ENCODE data around the gene ABCG8.

The ABCG8 gene

GRCh38 chr2:43826305-43827250 lies 12.2 kb upstream of the ABCG8 start:
- DNase-seq, result no peak

DNA sequence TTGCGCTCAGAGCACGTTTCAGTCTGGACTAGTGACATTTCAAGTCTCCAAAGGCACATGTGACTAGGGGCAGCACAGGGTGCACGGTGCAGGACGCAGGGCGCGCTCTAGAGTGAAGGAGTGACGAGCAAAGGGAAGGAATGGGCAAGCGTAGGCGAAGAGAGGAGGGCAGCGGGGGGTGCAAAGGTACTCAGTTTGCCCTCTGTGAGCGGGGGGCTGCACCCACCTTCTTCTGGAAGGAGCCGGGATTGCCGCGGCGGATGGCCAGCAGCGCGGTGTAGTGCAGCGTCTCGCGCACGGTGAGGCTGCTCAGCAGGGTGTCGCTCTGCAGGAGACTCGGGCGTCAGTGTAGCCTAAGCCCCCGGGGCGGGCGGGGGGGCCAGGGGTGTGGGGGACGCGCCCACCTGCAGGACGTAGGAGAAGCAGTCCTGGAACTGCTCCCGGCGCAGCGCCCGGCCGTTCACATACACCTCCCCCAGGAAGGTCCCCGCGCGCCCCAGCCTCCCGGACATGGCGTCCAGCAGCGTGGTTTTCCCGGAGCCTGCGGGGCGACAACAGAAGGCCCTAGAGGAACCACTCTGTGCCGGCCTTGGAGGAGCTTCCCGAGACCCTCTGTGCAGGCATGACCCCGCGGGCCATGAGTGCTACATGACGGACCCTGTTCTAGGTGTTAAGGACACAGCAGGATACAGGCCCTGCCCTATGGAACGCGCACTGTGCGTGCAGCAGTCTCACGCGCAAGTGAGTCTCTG lies 7.1 kb upstream of the ABCG8 start:
- no peak for DNase-seq

GRCh38 chr2:43832457-43832856 lies 6.3 kb upstream of the ABCG8 start:
- DNase-seq, result no peak

DNA sequence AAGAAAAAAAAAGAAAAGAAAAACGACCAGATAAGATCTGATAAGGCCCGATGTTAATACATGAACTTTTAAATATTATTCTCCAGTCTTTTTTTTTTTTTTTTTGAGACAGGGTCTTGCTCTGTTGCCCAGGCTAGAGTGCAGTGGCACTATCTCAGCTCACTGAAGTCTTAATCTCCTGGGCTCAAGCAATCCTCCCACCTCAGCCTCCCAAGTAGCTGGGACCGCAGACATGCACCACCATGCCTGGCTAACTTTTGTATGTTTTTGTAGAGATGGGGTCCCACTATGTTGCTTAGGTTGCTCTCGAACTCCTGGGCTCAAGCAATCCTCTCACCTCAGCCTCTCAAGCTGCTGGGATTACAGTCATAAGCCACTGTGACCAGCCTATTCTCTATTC lies 1.7 kb upstream of the ABCG8 start:
- DNase-seq, result no peak

DNA sequence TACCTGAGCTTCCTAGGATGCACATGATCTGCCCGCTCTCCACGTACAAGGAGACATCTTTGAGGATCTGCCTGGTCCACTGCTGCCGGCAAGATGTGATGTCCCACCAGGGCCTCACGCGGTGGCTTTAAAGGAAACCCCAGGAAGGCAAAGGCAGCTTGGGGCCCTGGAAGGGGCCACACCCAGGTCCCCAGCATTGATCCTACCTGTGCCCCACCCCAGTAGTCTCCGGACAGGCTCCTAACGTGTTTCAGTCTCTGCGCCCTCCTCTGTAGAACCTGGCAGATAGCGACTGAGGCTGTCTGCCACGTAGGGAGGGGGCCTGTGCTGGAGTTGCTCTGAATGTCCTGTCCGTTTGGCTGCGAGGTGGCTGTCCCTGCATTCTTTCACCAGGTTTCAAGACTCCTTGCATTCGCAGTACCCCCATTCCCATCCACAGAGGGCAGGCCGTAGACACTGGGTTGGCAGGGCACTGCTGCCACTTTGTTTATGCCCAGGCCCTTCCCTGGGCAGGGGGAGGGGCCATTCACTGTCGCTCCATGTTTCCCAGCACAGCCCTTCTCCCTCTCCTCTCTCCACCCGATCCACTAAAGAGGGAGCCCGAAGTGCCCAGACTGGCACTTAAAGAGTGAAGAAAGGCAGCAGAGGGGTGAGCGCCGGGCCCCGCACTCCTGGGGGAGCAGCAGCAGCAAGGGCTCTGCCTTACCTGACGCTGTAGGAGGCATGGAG lies 776 bp upstream of the ABCG8 start:
- DNase-seq, result no peak

DNA sequence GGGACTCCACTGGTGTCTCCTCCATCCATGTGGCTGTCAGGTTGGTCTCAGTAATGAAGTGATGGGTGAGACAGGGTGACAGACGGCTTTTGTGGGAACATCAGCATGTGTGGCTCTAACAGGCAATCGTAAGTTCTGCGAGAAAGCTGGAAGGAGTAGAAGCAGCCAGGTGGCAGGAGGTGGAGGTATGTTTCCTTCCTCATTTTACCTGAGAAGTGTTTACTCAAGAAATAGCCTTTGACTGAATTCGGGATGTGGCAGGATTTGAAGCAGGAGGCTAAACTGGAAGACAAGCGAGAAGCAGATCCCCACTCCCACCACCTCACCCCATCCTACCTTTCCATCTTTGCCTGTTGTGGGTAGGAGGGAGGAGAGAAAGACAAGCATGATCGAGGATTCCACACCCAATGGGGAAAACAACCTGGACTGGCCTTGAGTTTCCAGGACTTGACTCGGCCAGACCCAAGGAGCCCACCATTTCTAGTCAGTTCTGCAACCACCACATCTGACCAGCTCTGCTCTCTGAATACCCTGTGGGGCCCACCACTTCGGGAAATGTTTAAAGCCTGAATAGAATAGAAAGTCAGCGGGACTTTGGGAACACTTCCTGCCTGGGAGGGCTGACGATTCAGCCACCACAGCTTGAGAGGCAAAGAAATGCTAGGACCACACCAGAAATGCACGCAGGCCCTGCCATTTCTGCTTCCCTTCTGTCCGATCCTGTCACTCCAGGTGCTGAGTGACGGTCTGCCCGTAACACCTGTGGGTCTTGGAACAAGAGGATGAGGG lies 1.2 kb downstream of the ABCG8 start:
- no peak for DNase-seq

DNA sequence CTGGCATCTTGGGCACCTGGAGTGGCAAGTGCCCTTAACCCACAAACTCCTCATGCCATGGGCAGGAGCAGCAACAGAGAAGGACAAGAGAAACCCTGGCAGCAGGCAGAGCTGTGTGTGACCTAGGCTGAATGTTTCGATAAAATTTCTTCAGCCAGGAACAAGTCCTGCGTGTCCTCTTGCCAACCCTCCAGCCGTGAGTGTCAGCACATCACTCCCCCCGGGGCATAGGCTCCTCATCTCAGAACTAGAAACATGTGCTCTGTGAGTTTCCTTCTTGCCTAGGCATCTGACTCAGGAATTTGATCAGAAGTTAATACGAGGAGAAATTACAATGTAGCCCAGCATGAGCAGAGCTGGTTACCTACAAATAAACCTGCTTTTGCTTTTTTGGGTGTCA lies 2.2 kb downstream of the ABCG8 start:
- DNase-seq, result no peak

- DNase-seq, result no peak
These were observed 3.4 kb downstream of the ABCG8 start for GRCh38 chr2:43841949-43842865.

GRCh38 chr2:43842866-43843226 lies 4.1 kb downstream of the ABCG8 start:
- no peak for DNase-seq

DNA sequence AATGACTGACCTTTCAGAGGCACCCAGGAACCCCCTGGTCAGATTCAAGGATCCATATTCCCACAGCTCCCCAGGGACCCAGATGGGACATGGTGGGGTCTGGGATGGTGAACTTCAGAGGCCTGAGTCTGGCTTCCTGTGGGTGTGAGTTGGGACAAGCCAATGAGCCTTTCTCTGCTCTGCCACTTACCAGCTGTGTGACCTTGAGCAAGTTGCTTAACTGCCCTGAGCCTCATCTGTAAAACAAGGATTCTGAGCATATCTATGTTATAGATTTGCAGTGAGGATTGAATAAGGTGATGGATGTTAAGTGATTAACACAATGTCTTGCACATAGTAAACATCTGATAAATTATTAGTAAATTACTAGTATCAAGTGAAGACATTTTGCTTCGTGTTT lies 6.4 kb downstream of the ABCG8 start:
- DNase-seq, result no peak

DNA sequence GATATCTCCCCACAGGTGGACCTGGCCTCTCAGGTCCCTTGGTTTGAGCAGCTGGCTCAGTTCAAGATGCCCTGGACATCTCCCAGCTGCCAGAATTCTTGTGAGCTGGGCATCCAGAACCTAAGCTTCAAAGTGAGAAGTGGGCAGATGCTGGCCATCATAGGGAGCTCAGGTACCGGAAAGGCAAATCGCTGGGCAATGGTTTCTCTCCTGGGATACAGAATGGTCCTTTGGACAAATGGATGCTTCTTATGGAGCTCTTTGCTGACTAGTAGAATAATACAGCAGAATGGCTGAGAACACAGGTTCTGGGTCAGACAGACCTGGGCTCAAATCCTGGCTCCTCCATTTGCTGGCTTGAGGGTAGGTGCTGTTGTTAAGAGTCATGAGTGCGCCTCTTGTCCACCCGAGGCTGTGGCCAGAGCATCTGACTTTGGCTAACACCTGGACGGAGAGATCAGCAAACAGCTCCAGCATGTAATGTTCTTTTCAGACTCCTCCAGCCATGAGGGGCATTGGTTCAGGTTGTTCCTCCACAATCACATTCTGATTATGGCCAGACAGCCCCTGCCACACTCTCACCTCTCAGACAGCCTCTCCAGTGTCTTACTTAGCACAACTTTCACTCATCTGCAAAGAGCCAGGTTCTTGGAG lies 7.5 kb downstream of the ABCG8 start:
- DNase-seq, result no peak

- no peak for DNase-seq
These were observed 9.4 kb downstream of the ABCG8 start for GRCh38 chr2:43848214-43848613.

- DNase-seq, result no peak
These were observed 12.5 kb downstream of the ABCG8 start for GRCh38 chr2:43851011-43851980.

DNA sequence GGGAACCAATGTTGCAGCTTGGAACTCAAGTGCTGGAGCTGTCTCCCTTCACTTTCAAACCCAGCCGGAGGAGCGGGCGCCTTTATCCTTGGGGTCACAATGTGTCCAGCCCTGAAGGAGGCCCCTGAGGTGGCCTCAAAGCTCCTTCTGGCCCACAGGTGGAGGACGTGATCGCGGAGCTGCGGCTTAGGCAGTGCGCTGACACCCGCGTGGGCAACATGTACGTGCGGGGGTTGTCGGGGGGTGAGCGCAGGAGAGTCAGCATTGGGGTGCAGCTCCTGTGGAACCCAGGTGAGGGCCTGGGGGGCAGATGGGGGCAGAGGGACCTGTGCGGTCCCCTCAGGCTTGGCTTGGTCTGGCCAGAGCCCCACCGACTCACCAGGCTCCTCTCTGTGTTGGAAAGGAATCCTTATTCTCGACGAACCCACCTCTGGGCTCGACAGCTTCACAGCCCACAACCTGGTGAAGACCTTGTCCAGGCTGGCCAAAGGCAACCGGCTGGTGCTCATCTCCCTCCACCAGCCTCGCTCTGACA lies 13.5 kb downstream of the ABCG8 start:
- no peak for DNase-seq

- no peak for DNase-seq
These were observed 14.6 kb downstream of the ABCG8 start for GRCh38 chr2:43853141-43854081.

GRCh38 chr2:43854671-43855070 lies 15.9 kb downstream of the ABCG8 start:
- DNase-seq, result no peak

- no peak for DNase-seq
These were observed 16.5 kb downstream of the ABCG8 start for GRCh38 chr2:43855292-43855691.

DNA sequence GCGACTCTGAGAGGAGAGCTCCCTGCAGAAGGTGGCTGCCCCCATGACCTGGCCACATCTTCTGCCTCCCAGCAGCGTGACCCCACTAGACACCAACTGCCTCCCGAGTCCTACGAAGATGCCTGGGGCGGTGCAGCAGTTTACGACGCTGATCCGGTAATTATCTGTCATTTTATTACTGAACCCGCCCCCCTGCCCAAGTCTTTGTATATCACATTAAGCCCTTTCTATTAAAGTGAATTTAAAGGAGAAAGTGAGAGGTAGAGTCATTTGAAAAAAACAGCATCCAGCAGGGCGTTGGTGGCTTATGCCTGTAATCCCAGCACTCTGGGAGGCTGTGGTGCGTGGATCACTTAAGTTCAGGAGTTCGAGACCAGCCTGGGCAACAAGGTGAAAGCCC lies 33.4 kb downstream of the ABCG8 start:
- DNase-seq, result no peak
